K562 (cell line): ENCODE data around the gene NRXN2. TPM values are rescaled to one million over a fixed set of nuclear protein-coding genes. Genes with fewer than 3 reads are reported as not detected.

Experiments
- FOXP4 ChIP-seq: sonication (generic); formaldehyde crosslinking; IDR thresholded peaks from 2 replicates; pipeline ENCODE4 v1.8.0; 2022; ENCODE audit warnings: mild to moderate bottlenecking, missing genetic modification reagents, borderline replicate concordance
- JUNB ChIP-seq: fragments of 450-650 bp; formaldehyde crosslinking; conservative IDR thresholded peaks from 2 replicates; pipeline ENCODE4 v1.4.0; 2020; ENCODE audit warnings: mild to moderate bottlenecking
- POLR2A ChIP-seq: fragments of 450-650 bp; conservative IDR thresholded peaks from 2 replicates; pipeline ENCODE4 v1.6.1; 2016
- RAD51 ChIP-seq: fragments of 450-650 bp; IDR thresholded peaks from 2 replicates; pipeline ENCODE4 v1.7.1; 2016; ENCODE audit warnings: low read depth, mild to moderate bottlenecking, borderline replicate concordance
- RBFOX2 ChIP-seq: fragments of 200-400 bp; formaldehyde crosslinking; IDR thresholded peaks from 2 replicates; pipeline ENCODE4 v1.6.1; 2017; ENCODE audit warnings: low read depth, mild to moderate bottlenecking, low read length, moderate library complexity
- STAT5A ChIP-seq: IDR thresholded peaks from 2 replicates; pipeline ENCODE4 v1.6.1; 2012; ENCODE audit warnings: low read length, inconsistent platforms, borderline replicate concordance
- SUPT5H ChIP-seq: fragments of 450-650 bp; IDR thresholded peaks from 2 replicates; pipeline ENCODE4 v1.6.1; 2016
- ZC3H8 ChIP-seq: fragments of 450-650 bp; IDR thresholded peaks from 2 replicates; pipeline ENCODE4 v1.6.1; 2017
- ZNF408 ChIP-seq: fragments of 250-450 bp; sonication (Bioruptor Pico); IDR thresholded peaks from 2 replicates; pipeline ENCODE4 v1.4.0; 2020; ENCODE audit warnings: low read depth, mild to moderate bottlenecking, moderate library complexity
- polyA plus RNA-seq, 8 experiments: library from polyadenylated mRNA; depleted of rRNA in 4 of 8; stranded (reverse) in 5 of 8; unstranded in 3 of 8; fragments of >200 nt; fragmentation: Nextera tagmentation in 2 of 8; fragmentation: Illumina TruSeq in 1 of 8; extraction: Ambion mirVana in 2 of 8; extraction: Trizol in 1 of 8; gene quantifications; 2 replicates each; pipeline versions ENCODE4 v1.2.1 to v1.2.3, GENCODE V29; 2011 to 2014; ENCODE audit warnings: inconsistent platforms in 1 of 8, missing spikeins in 1 of 8
- total RNA-seq, 7 experiments: library from RNA; depleted of rRNA in 6 of 7; stranded (reverse); fragments of >200 nt in 6 of 7; fragmentation: Illumina TruSeq in 2 of 7; extraction: Trizol in 2 of 7; gene quantifications; 2 replicates each; pipeline versions ENCODE4 v1.2.1 to v1.2.3, GENCODE V29; 2011 to 2021; ENCODE audit warnings: low replicate concordance in 1 of 7
- TF ChIP-seq, protein P1 (sequence below), 3 experiments: IDR thresholded peaks in 2 of 3; conservative IDR thresholded peaks in 1 of 3; 2 replicates each; pipeline ENCODE4 v1.5.1; 2011 to 2012; ENCODE audit warnings: low read length in 3 of 3, mild to moderate bottlenecking in 3 of 3, control low read depth in 2 of 3, improper control_type of control experiment in 1 of 3, inconsistent platforms in 1 of 3, low read depth in 1 of 3, mixed read lengths in 1 of 3, moderate library complexity in 1 of 3; ENCODE audit not compliant: insufficient read depth in 2 of 3
- TF ChIP-seq, protein P2 (sequence below): IDR thresholded peaks from 2 replicates; pipeline ENCODE4 v1.6.1; 2014; ENCODE audit warnings: antibody characterized with exemption

Gene NRXN2
- total and polyA plus RNA-seq, 9 of the 15 experiments (the other 6 are each of a cell fraction or from before 2014, with no cell fraction given) = 0.07 to 0.47 (median 0.15) TPM; not detected in 4

GRCh38 chr11:64765291-64765850, 42.4 kb upstream of the NRXN2 start (continued):
- no peak for TF ChIP-seq FOXP4 (CRISPR knock-in tag)
- TF ChIP-seq, protein P1, sequence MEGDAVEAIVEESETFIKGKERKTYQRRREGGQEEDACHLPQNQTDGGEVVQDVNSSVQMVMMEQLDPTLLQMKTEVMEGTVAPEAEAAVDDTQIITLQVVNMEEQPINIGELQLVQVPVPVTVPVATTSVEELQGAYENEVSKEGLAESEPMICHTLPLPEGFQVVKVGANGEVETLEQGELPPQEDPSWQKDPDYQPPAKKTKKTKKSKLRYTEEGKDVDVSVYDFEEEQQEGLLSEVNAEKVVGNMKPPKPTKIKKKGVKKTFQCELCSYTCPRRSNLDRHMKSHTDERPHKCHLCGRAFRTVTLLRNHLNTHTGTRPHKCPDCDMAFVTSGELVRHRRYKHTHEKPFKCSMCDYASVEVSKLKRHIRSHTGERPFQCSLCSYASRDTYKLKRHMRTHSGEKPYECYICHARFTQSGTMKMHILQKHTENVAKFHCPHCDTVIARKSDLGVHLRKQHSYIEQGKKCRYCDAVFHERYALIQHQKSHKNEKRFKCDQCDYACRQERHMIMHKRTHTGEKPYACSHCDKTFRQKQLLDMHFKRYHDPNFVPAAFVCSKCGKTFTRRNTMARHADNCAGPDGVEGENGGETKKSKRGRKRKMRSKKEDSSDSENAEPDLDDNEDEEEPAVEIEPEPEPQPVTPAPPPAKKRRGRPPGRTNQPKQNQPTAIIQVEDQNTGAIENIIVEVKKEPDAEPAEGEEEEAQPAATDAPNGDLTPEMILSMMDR (IDR thresholded peaks at IDR 0.05 in 2 of 3, conservative IDR thresholded peaks at IDR 0.05 in 1 of 3; ENCODE audit: insufficient read depth in 2 of 3, low read depth in 1 of 3, low read length in 3 of 3) = 0 out of 6 replicates have a peak, but pooled peaks of 2 of the 3 experiments have one; percentile 7 to 34
- TF ChIP-seq POLR2A = peak; percentile 59
- peak; percentile 51; the same call in 1 of the 2 replicates for TF ChIP-seq SUPT5H
- TF ChIP-seq JUNB (CRISPR knock-in tag) = no peak
- no peak for TF ChIP-seq ZC3H8
- TF ChIP-seq, protein P2, sequence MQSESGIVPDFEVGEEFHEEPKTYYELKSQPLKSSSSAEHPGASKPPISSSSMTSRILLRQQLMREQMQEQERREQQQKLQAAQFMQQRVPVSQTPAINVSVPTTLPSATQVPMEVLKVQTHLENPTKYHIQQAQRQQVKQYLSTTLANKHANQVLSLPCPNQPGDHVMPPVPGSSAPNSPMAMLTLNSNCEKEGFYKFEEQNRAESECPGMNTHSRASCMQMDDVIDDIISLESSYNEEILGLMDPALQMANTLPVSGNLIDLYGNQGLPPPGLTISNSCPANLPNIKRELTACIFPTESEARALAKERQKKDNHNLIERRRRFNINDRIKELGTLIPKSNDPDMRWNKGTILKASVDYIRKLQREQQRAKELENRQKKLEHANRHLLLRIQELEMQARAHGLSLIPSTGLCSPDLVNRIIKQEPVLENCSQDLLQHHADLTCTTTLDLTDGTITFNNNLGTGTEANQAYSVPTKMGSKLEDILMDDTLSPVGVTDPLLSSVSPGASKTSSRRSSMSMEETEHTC = no peak
- TF ChIP-seq RAD51 = no peak
- no peak for TF ChIP-seq ZNF408
- no peak for TF ChIP-seq STAT5A
- TF ChIP-seq RBFOX2 = peak; percentile 69
